COLO668 (cell line): ENCODE data around the gene HBE1.
"Not testable (repeated sequence)": the region's sequence is repeated elsewhere in the genome, so short reads cannot be mapped to it uniquely, and the experiment has no call there.

Experiments used
- DNase-seq: peaks from one replicate; lab custom pipeline; 2025; ENCODE audit not compliant: unreplicated experiment; lab: John Stamatoyannopoulos, UW

HBE1 gene

DNA sequence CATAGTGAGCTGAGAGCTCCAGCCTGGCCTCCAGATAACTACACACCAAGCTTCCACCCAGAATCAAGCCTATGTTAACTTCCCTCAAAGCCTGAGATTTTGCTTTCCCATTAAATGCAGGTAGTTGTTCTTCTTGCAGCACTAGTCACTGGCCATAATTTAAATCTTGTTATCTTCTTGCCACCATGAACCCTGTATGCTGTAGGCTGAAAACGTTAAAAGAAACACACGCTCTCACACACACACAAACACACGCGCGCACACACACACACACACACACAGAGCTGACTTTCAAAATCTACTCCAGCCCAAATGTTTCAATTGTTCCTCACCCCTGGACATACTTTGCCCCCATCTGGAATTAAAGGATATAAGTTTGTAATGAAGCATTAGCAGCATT, 16.3 kb downstream of the HBE1 start:
- DNase-seq = not testable (repeated sequence)

DNA sequence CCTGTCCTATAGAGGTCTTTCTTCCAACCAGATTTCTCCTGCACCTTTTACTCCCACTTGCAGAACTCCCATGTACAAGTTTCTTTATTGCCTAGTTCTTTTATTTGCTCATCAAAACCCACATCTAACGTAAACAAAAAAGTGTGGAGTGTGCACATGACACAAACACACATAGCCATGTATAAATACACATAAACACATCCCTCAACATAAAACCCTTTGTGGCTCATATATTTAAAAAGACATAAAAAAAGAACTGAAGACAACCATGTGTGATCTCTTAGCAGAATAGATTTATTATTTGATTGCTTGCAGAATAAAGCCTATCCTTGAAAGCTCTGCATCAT, 16.9 kb downstream of the HBE1 start:
- DNase-seq = no peak

DNA sequence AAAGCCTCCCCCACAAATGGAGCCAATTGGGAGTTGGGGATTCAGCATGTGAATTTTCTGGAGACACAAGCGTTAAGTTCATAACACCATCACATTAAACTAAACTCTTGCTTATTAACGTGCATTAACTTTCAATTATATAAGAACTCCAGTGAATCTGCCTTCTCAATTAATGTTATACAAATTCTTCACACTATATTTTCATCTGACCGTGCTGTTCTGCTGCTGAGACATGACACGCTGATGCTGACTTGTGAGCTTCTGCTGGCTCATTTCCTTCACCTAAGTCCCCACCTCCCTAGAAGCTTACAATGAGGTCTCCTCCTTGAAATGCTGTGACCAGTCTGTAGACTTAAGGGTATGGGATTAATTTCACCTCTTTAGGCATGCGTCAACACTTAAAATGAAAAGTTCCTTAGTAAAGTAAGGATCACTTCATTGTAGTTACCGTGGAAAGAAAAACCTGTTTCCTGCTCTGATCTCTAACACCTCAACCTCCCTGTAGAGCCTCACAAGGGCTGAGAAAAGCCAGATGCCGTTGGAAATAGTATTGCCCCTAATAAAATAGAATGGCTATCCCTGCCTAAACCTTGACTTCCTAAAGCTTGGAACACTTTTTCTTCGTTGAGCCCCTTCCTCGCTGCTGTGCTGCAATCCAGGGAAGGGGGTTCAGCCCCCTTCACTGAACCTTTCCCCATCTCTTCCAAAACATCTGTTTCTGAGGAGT, 17.4 kb downstream of the HBE1 start:
- no peak for DNase-seq

DNA sequence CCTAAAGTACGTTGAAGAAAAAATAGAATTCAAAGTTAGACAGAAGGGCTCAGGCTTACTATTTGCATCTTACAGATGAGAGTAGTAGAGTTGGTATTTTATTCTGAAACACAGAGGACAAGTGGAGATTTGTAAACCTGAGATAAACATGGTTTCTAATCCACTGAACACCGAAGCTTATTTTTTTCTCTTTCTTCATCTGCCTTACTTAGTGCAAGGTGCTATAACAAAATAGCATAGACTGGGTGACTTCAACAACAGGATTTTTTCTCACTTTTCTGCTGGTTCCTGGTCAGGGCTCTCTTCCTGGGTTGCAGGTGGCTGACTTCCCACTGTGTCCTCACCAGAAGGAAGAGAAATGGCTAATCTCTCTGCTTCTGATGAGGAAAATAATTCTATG, 18.0 kb downstream of the HBE1 start:
- no peak for DNase-seq

DNA sequence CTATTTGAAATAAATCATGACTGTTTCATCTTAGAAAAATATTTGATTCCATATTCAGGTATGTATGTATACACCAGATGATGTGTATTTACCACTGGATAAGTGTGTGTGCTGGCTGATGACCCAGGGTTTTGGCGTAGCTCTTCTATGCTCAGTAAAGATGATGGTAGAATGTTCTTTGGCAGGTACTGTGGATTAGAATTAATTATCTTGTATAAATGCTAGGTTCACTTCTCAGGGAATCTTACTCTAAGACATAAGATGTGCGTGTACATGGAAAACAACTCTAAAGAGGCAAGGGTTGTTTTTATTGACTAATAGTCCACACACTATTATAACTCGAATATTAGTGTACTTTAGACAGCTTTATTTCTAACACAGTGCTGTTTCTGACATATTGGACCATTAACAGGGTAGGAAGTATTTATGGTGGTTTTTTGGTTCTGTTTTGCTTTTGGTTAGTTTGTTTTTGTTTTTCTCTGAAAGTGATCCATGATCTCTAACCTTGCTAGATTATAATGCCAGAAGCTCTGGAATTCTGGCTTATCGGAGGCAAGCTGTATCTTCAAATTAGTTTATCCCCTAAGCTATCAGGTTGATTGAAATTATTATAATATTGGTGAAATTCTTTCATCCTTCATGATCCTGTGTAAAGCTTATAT, 19.1 kb downstream of the HBE1 start:
- DNase-seq = no peak

DNA sequence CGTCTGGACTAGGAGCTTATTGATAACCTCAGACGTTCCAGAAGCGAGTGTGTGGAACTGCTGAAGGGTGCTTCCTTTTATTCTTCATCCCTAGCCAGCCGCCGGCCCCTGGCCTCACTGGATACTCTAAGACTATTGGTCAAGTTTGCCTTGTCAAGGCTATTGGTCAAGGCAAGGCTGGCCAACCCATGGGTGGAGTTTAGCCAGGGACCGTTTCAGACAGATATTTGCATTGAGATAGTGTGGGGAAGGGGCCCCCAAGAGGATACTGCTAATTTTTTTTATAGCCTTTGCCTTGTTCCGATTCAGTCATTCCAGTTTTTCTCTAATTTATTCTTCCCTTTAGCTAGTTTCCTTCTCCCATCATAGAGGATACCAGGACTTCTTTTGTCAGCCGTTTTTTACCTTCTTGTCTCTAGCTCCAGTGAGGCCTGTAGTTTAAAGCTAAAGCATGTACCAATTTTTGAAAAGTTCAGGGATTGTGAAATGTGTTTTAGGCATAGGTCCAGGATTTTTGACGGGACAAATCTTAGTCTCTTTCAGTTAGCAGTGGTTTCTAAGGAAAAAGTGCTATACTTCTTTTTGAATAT, 19.8 kb downstream of the HBE1 start, which contains the start of gene HBG1:
TSS of gene HBG1 (minus strand) at position 51 of the 590 bp plus-strand sequence. CDS start 53 bp downstream, outside the sequence.
- not testable (repeated sequence) for DNase-seq

DNA sequence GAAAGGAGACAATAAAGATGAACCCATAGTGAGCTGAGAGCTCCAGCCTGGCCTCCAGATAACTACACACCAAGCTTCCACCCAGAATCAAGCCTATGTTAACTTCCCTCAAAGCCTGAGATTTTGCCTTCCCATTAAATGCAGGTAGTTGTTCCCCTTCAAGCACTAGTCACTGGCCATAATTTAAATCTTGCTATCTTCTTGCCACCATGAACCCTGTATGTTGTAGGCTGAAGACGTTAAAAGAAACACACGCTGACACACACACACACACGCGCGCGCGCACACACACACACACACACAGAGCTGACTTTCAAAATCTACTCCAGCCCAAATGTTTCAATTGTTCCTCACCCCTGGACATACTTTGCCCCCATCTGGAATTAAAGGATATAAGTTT, 21.2 kb downstream of the HBE1 start:
- DNase-seq = not testable (repeated sequence)

DNA sequence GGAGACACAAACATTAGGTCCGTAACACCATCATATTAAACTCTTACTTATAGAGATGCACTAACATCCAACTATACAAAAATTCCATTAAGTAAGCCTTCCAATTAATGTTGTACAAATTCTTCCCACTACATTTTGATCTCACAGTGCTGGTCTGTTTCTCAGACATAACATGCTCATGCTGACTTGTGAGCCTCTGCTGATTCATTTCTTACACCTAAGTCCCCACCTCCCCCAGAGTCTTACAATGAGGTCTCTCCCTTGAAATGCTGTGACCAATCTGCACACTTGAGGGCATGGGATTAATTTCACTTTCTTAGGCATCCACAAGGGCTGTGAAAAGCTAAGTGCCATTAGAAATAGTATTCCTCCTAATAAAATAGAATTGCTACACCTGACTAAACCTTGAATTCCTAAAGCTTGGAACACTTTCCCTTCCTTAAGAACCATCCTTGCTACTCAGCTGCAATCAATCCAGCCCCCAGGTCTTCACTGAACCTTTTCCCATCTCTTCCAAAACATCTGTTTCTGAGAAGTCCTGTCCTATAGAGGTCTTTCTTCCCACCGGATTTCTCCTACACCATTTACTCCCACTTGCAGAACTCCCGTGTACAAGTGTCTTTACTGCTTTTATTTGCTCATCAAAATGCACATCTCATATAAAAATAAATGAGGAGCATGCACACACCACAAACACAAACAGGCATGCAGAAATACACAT, 22.1 kb downstream of the HBE1 start:
- no peak for DNase-seq

DNA sequence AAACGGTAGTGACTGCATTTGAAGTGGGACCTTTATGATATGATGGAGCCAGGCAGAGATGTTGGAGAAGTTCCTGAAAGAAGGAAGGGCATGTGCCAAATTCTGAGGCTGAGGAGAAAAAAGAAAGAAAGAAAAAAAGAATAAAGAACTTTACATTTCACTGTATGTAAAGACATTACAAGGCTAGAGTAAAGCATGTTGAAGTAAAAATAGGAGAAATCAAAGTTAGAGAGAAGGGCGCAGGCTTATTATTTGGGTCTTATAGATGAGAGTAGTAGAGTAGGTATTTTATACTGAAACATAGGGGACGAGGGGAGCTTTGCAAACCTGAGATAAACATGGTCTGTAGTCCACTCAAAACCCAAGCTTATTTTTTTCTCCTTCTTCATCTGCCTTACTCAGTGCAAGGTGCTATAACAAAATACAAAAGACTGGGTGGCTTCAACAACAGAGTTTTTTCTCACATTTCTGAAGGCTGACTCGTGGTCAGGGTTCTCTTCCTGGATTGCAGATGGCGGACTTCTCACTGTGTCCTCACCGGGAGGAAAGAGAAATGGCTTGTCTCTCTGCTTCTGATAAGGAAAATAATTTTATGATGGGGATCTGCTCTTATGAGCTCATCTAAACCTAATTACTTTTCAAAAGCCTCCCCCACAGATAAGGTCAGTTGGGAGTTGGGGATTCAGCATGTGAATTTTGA, 22.8 kb downstream of the HBE1 start:
- DNase-seq = no peak

DNA sequence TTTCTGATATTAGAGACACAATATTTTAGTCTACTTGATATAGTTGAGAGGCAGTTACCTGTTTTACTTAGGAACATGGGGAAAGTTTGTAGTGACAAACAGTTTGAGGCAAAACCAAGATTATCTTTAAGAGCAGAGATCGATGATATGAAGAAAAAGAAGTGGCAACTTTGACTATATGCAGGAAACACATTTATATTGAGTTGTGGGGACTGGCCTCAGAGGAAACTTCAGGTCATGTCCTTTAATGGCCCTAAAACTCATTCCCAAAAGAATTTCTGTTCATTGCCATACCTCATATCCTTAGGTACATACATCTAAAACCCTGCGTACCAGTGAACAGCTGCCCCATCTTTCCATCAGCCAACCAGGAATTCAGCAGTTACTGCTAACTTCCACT, 24.6 kb downstream of the HBE1 start:
- no peak for DNase-seq

DNA sequence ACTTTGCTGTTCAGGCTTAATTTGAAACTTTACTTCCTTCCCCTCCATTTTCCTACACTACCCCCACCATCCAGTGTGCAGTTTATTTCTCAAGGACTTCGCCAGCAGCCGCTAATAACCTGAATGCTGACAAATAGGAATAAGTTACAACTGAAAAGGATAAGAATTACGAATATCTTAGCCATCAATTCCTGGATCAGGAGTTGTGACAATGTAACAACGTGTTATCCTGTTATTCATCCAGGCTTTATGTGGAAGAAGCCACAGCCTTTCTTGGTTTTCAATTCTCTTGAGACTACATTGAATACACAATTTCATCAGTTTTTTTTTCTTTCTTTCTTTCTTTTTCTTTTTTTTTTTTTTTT, 25.9 kb downstream of the HBE1 start:
- DNase-seq = no peak

DNA sequence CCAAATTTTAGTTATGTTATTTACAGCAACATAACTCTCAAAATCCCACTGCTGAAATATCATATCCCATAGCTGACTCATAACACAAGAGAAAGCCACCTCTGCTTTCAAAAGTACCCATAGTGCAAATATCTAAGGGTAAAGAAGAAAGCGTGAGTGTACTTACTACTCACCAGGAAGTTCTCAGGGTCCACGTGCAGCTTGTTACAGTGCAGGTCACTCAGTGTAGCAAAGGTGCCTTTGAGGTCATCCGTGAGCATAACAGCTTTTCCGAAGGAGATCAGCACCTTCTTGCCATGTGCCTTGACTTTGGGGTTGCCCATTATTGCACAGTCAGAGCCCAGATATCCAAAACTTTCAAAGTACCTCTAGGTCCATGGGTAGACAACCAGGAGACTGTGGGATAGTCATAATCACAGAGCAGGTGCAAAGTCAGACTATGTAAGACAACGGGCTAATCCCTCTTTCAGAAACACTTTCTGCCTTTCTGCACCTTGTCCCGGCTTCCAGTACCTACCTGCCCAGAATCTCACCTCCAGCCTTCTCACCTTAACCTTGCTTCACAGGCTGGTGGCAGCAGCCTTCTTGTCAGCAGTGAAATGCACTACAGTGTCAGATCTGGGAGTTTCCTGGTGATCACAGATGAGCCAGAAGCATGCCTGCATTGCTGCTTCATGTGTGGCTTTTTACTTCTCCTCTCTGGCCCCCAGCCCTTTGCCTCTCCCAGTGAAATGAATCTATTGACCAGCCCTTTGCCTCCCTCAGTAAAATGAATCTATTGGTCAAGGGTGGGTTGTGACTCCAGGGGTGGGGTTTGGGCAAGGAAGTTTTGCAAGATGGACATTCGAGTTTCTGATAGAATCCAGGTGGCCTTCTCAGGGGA, 26.6 kb downstream of the HBE1 start:
- no peak for DNase-seq

DNA sequence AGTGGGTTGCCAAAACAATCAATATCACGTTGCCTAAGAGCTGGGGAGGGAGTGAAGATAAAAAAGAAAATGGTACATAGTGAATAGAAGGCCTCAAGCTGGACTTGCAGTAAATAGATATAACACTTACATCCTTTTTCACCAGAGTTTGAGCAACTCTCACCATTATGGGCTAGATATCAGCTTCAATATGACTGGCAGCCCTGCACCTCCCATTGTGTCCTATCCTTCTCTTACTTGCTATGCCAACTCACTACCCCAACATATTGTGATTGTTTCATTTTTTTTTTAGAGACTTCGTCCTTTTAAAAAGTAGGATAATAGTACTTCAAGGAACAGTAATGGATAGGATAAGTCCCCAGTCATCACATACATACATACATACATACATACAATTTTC, 27.5 kb downstream of the HBE1 start:
- DNase-seq = no peak

DNA sequence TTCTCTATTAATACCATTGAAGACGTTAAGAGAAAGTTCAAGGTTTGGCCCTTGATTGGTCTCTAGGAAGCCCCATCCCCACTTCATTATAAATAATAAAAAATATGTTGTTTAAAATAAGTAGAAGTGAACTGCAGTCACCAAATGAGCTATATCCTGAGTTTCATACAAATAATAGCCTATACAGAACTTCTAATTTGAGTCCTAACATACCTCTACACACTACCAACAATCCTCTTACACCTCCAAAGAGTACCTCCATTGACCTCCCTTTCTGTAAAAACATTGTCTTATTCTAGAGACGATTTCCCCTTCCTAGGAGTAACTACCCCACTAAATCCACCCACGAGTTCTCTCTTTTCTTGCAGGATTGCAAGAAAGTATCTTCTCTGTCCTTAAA, 28.3 kb downstream of the HBE1 start:
- DNase-seq = no peak

DNA sequence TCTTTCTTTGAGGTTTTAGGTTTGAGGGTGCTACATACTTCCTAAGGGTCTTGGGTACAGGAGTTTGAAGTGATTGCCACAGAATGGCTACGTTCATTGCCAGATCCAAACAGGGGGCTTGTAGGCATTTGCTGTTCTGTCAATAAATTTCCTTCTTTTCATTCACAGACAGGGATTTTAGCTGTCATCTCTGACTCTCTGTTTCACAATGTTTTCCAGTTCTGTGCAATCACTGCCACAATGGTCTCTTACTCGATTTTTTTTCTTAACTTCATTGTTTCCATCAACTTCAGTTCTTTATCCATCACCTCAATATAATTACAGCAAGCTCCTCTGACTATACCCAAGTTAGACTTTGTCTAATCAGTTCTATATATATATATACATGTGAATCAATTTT, 29.3 kb downstream of the HBE1 start:
- no peak for DNase-seq

DNA sequence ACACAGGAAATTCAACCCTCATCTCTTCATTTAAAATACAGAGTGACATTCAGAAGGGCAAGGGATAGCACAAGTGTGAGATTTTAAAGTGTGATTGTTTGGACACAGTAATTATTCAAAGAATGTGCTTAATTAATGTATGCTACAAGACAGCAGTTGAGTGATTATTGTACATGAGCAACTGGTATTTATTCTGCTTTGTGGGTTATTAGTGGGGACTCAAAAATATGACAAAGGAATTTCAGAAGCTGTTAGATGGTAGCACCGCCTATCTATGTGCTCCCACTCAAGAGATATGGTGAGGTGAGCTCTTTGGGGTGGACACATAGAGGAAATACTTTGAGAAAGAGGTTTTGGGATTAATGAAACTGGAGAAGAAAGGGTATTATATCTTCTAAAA, 29.7 kb downstream of the HBE1 start:
- DNase-seq = no peak

DNA sequence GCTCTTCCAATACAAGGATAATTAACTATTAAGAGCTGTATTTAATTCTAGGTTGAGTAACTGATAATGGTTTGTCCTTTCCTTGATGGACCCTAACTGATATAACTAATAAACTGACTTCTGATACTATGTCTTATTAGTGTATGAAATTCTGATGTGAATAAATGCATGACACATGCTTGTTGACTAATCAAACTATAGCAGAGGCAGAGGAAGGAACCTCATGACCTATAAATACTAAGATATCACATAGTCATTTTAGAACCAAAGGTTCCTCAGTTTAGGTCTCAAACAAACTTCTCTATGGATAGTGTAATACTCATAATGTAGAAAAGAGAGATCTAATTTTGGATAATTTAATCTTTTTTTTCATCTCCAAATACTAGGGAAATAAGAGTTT, 30.7 kb downstream of the HBE1 start:
- no peak for DNase-seq

DNA sequence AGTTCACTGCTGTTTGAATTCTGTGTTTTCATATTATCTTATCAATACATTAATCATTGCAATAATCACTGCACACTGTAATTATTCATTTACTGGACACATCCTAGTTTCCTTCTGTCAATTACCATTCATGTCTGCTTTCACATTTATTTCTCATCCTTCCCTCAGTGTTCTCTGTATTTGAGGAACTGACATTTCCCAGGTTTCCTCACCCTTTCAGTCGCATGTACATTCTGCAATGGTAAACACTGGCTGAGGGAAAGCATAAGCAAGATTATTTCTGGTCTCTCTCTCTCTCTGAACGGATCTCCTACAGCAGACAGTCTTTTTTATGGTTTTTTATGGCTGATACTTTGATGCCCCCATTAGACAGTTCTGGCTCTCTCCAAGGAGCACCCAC, 31.3 kb downstream of the HBE1 start:
- no peak for DNase-seq

DNA sequence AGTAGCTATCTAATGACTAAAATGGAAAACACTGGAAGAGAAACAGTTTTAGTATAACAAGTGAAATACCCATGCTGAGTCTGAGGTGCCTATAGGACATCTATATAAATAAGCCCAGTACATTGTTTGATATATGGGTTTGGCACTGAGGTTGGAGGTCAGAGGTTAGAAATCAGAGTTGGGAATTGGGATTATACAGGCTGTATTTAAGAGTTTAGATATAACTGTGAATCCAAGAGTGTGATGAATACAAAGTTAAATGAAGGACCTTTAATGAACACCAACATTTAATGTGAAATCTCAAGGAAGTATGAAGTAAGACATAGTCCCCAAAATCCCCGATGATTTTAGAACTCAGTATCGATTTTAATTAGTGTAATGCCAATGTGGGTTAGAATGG, 32.3 kb downstream of the HBE1 start:
- no peak for DNase-seq

DNA sequence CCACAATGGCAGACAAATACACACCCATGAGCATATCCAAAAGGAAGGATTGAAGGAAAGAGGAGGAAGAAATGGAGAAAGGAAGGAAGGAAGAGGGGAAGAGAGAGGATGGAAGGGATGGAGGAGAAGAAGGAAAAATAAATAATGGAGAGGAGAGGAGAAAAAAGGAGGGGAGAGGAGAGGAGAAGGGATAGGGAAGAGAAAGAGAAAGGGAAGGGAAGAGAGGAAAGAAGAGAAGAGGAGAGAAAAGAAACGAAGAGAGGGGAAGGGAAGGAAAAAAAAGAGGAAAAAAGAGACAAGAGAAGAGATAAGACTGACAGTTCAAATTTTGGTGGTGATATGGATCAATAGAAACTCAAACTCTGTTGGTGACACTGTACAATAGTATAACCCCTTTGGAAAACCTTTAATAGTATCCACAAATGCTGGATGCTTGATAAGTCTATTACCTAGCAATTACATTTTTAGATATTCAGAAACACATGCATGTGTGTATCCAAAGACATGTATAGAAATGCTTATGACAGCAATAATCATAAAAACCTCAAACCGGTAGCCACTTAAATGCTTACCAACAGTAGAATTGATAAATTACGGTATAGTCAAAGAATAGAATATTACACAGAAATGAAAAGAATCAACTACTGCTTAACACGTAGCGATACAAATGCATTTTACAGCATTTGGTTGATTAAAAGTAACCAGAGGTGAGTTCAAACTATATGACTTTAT, 34.2 kb downstream of the HBE1 start:
- no peak for DNase-seq
